ENCODE results near the gene METTL16. TPM values are rescaled to one million over a fixed set of nuclear protein-coding genes. Genes with fewer than 3 reads are reported as not detected.

METTL16 gene
- total and polyA plus RNA-seq, 2 donors from 2014 or later, result 18.0 to 37.2 TPM

- Histone ChIP-seq H3K4me3 (ENCODE audit: low read length in 3 of 3) (no peak overlapping the region), H3K9me3 (ENCODE audit: control insufficient read depth in 2 of 3, insufficient read depth in 1 of 3, low read length in 3 of 3) (no peaks in the 10 kb centered on the region), H3K9ac (ENCODE audit: low read length in 3 of 3) (no peak overlapping the region), H3K36me3 (ENCODE audit: control insufficient read depth in 2 of 3, insufficient read depth in 3 of 3, low read length in 3 of 3) (peaks cover 0 to 17% (median 8%) of the 10 kb centered on the region in 3 donors), H3K4me1 (ENCODE audit: control insufficient read depth in 2 of 3, insufficient read depth in 2 of 3, low read depth in 1 of 3, low read length in 3 of 3) (peaks cover 0 to 3% (median 0%) of the 10 kb centered on the region in 3 donors), H3K27me3 (ENCODE audit: control insufficient read depth, insufficient read depth, low read length) (no peaks in the 10 kb centered on the region), H3K27ac (ENCODE audit: low read depth in 2 of 2, low read length in 2 of 2) (no peak overlapping the region)
- TF ChIP-seq CTCF (IDR thresholded peaks at IDR 0.05; ENCODE audit: borderline replicate concordance, extremely low read depth, insufficient read depth), result no peak
- intact Hi-C loops (cut with DNase I), result no loop called here
- no peak for FAIRE-seq
- peak in 2 of 5 donors; percentile 41 to 55 for DNase-seq
These were observed 90.2 kb downstream of the METTL16 start for GRCh38 chr17:2421315-2422147.

- FAIRE-seq (no peak), DNase-seq (no peak)
- Histone ChIP-seq H3K36me3 (ENCODE audit: control insufficient read depth in 2 of 3, insufficient read depth in 3 of 3, low read length in 3 of 3) (peaks cover 0 to 17% (median 8%) of the 10 kb centered on the region in 3 donors), H3K4me3 (ENCODE audit: low read length in 3 of 3) (no peak overlapping the region), H3K27me3 (ENCODE audit: control insufficient read depth, insufficient read depth, low read length) (no peaks in the 10 kb centered on the region), H3K27ac (ENCODE audit: low read depth in 2 of 2, low read length in 2 of 2) (no peak overlapping the region), H3K9me3 (ENCODE audit: control insufficient read depth in 2 of 3, insufficient read depth in 1 of 3, low read length in 3 of 3) (no peaks in the 10 kb centered on the region), H3K9ac (ENCODE audit: low read length in 3 of 3) (no peak overlapping the region), H3K4me1 (ENCODE audit: control insufficient read depth in 2 of 3, insufficient read depth in 2 of 3, low read depth in 1 of 3, low read length in 3 of 3) (peaks cover 0 to 3% (median 0%) of the 10 kb centered on the region in 3 donors)
- no peak for TF ChIP-seq CTCF (IDR thresholded peaks at IDR 0.05; ENCODE audit: borderline replicate concordance, extremely low read depth, insufficient read depth)
- intact Hi-C loops (cut with DNase I), result no loop called here
These were observed 91.5 kb downstream of the METTL16 start for GRCh38 chr17:2420176-2420575.

GRCh38 chr17:2419486-2419885 is 92.2 kb downstream of the METTL16 start:
- FAIRE-seq, result no peak
- H3K9ac ChIP-seq (ENCODE audit: low read length in 3 of 3), result no peak overlapping the region
- intact Hi-C loops (cut with DNase I), result loop anchor here (5.0 kb wide), 1 partner anchor 37 kb away; no protein-coding TSS in a partner anchor

More at GRCh38 chr17:2419486-2419885, 92.2 kb downstream of the METTL16 start:
- Histone ChIP-seq H3K4me3 (ENCODE audit: low read length in 3 of 3) (no peak overlapping the region), H3K27ac (ENCODE audit: low read depth in 2 of 2, low read length in 2 of 2) (peak overlapping the region; percentile 46 to 70), H3K36me3 (ENCODE audit: control insufficient read depth in 2 of 3, insufficient read depth in 3 of 3, low read length in 3 of 3) (peaks cover 0 to 22% (median 8%) of the 10 kb centered on the region in 3 donors), H3K9me3 (ENCODE audit: control insufficient read depth in 2 of 3, insufficient read depth in 1 of 3, low read length in 3 of 3) (no peaks in the 10 kb centered on the region), H3K4me1 (ENCODE audit: control insufficient read depth in 2 of 3, insufficient read depth in 2 of 3, low read depth in 1 of 3, low read length in 3 of 3) (peaks cover 0 to 3% (median 0%) of the 10 kb centered on the region in 3 donors), H3K27me3 (ENCODE audit: control insufficient read depth, insufficient read depth, low read length) (no peaks in the 10 kb centered on the region)
- no peak for DNase-seq
- TF ChIP-seq CTCF (IDR thresholded peaks at IDR 0.05; ENCODE audit: borderline replicate concordance, extremely low read depth, insufficient read depth), result no peak

All from kidney (tissue), 14 donors.